COLO829 (cell line): ENCODE data around the gene KIF3B.
A peak's percentile ranks its signal among the peaks of the same experiment; 100 is the strongest.
"Not testable (repeated sequence)": the region's sequence is repeated elsewhere in the genome, so short reads cannot be mapped to it uniquely, and the experiment has no call there.

Experiments used
- DNase-seq: peaks from one replicate; pipeline ENCODE4 v3.0.0; 2012; ENCODE audit warnings: low spot score

KIF3B gene

DNA sequence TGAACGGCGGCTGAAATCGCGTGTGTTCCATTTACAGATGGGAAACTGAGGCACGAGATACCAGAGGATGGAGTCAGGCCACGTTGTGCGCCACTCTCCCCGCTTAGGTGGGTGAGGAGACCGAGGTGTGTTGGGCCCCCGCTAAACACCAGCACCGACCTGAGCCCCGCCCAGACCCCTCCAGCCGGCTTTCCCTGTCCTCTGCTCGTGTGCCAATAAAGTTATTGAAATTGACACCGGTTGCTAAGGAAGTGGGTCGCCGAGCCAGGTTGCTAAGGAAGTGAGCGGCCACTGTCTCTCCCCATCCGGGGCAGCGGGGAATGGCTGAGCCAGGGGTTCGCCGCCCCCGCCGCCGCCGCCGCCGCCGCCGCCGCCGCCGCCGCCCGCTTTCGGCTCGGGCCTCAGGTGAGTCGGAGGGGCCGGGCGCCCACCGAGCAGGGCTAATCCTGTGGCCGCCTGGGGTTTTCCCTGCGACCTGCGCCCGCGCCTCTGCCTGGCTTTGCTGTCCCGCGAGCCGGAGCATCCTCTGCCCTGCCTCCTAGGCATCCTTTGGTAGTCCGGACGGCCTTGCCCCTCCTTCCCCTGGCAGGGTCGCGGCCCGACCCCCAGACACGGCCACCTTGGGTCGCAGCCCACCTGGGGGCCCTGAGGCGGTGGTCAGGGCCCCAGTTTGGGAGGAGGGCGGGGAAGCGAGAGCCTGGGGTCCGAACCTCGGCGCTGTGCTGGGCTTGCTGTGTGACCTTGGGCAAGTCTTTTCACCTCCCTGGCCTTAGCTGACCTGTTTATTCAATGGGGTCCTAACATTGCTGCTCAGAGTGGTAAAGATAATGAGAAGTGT is at the start of gene KIF3B:
Gene KIF3B, plus strand, starts transcription at position 291 of the 838 bp plus-strand sequence. CDS start 32,127 bp downstream, outside the sequence.
- peak; percentile 97 for DNase-seq

DNA sequence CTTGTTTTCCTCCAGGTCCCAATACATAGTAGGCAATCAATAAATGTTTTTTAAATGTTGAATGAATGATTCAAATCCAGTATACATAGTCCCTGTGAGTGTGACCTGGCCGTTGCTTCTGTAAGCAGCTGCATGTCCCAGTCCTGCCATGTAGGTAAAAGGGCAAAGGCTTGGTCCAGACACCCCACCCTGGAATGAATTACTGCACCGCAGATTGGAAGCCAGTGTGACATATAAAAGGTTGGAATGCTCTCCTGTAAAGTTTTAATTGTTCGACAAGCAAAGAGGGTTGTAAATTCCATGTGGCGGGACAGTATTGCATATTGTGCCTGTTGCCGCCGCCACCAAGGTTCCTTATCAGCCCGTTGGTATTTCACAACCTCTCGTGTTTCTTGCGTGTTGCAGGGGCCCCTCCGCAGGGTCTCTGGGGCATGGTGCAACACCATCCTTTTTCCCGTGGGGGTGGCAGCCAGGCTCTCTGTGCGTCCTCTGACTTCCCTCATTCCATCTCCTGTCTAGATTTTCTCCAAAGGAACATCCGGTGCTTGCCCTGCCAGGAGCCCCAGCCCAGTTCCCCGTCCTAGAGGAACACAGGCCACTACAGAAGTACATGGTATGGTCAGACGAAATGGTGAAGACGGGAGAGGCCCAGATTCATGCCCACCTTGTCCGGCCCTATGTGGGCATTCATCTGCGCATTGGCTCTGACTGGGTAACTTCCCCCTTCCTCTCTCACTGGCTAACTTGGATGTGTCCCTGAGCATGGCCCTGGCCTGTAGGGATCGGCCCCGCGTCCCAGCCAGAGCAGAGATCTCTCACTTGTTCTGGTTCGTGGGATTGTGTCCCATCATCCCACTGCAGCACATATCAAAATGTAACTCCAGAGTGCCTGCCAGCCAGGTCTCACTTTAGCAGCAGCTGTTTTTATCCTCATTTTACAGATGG is 49.4 kb upstream of the KIF3B start:
- no peak for DNase-seq

DNA sequence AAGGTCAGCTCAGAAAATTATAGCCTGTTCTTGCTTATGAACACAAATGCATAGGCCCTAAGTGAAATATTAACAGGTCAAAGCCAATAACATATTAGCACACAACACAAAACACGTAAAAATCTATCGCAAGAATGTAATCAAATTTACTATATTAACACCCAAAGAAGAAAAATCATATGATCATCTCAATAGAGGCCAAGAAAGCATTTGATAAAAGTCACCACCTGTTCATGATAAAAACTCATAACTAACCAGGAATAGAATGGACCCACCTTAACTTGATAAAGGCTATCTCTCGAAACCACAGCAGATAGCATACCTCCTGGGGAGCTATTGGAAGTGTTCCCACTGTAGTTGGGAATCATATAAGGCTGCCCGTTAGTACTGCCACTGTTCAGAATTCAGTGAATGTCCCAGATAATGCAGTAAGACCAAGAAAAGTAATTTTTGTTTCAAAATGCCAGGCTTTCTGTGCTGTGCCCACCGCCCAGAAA is 48.2 kb upstream of the KIF3B start:
- no peak for DNase-seq

DNA sequence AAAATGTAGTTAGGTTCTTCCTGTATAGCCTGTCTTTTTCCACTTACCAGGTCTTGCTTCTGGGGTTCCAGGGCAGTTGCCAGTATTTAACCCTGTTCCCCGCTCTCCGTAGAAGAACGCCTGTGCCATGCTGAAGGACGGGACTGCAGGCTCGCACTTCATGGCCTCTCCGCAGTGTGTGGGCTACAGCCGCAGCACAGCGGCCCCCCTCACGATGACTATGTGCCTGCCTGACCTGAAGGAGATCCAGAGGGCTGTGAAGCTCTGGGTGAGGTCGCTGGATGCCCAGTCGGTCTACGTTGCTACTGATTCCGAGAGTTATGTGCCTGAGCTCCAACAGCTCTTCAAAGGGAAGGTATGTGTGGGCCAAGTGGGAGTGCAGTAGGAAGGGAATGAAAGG is 46.7 kb upstream of the KIF3B start:
- no peak for DNase-seq

DNA sequence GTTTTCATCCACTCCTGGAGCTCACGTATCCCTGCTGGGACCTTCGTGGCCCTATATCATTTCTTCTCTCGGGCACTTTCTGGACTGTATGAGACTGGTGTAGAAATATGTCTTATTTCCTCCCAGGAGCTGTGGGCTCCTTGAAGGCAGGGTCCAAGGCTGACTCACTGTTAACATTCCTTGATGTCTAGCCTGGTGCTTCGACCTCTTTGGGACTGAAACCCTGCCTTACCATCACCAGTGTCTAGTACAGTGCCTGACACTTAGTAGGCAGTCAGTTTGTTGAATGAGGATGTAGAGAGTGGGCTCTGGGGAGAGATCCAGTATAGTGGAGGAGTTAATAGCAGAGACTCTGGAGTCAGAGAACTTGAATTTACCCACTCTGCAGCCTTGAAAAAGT is 46.2 kb upstream of the KIF3B start:
- no peak for DNase-seq

DNA sequence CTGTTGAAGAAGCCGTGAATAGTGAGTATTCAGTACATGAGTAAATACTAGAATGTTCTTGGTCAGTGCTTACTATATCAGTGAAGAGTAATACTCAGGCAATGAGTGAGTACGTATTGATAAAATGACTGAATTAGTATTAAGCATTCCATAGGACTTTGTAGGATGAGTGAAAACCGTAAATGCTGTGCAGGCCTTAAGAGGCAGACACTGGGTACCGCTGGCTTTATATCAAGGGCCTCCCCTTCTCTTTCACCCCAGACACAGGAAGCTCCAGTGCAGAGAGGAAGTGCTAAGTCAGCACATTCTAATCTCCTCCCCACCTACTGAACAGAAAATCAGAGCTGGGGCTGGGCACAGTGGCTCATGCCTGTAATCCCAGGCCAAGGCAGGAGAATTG is 45.6 kb upstream of the KIF3B start:
- DNase-seq = no peak

DNA sequence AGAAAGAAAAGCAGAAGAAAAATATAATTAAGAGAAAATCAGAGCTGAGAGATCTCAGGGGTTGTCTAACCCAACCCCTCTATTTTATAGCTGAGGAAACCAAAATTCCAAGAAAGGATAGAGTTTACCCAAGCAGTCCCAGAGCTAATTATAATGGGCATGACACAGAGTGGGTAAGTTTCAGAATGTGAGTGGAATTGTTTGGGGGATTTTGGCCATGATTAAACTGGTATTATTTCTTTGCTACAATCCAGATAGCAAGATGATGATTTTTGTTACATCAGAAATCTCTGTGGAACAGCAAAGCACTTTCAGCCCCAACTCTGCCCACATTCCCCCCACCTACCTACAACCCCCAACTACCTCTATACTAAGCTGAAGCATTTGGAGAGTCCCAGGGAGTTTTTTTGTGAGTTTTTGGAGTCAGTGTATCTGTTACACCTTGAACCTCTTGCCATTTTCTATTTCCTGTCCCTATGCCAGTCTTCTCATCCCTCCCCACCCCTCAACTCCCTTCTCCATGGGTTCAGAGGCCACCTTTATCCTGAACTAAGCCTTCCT is 45.0 kb upstream of the KIF3B start:
- no peak for DNase-seq

DNA sequence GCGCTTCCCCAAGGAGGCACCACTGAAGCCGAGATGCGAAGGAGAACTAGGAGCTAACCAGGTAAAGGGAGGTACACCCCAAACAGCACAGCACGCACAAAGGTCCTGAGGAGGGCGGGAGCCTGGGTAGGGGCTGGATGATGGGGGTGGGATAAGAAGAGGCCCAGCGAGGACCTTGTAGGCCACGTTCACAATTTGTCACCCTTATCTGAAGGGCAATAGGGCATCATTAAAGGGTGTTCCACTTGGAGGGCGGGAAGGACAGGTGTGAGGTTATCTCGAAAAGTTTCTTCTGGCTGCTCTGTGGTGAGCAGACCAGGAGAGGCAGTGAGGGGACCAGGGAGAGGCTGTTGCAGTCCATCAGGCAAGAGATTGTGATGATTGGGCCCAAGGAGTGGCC is 44.2 kb upstream of the KIF3B start:
- no peak for DNase-seq

DNA sequence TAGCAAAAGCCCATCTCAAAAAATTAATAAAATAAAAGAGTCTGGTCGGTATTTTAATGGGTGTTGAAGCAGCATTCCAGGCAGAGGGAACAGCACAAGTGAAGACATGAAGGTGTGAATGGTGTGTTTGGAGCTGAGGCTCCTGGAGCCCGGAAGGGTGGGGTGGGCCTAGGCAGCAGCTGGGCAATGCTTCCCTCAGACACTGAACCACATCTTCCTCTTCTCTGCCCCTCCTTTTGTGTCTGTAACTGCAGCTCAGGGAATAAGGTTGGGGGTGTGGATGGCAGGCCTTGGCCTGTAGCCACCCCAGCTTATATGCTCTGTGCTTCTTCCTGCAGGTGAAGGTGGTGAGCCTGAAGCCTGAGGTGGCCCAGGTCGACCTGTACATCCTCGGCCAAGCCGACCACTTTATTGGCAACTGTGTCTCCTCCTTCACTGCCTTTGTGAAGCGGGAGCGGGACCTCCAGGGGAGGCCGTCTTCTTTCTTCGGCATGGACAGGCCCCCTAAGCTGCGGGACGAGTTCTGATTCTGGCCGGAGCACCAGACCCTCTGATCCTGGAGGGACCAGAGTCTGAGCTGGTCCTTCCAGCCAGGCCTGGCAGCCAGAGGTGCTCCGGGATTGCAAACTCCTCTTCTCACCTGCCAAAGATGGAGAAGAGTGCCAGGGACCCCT is 43.2 kb upstream of the KIF3B start:
- DNase-seq = no peak

DNA sequence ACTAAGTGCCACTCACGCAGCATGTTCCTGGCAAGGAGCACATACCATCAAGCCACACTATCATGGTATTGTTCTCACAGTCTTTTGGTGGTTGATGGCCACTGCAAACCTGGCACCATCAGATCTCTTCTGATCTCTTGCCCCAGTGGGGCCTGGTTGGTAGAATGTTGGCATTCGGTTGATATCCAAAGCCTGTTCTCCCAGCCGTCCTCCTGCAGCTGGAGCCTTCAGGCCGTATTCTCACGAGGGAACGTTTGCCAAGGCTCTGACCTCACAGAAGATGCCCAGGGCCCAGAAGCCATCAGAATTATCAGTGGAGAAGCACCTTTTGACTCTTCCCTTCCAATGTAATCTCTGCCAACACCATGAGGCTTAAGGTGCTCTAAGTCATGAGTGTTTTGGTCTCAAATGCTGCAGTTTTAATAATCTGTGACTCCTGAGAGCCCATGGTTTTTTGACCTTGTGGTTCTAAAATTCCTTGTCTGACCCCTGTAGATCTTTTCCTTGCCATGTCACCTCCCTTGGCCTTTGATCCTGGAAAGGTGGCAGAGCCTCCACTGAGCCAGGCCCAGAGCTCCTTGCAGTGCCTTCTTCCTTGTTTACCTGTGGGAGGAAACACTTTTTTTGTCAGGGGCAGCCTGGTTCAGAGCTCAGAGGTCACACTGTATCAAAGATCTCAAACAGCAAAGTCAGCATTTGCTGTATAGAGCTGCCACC is 42.0 kb upstream of the KIF3B start:
- no peak for DNase-seq

DNA sequence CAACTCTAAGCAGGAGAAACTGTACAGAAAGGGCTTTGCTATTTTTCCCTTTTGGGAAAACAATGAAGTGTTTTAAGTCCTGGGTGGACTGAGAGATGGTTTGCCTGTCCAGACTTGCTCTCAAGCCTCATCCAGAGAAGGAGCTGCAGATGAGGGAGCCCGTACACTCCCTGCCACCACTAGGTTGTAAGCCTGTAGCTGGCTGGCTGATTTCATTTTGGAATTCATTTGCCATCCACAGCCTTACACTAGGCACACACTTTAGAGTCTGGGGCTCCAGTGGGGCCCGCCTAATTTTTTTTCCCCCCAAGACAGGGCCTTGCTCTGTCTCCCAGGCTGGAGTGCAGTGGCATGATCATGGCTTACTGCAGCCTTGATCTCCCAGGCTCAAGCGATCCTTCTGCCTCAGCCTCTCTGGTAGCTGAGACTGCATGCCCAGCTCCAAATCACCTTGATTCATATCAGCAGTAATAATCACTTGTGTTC is 41.4 kb upstream of the KIF3B start:
- DNase-seq = no peak

DNA sequence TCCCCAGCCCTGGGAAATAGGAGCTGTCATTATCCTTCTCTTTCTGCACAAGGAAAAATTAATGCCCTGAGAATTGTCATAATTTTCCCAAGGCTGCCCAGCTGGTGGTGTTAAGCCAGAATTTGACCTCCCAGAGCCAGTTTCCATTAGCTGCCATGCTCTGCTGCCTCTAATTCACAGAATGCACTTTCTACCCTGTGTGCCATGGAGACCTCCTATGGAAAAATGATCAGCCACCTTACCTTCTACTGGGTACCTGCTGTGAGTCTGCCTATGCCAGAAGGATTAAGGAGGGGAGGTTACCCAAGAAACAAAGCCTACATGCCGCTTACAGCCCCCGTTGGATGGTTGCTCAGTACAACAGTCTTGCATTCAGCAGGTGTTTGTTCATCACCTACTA is 40.6 kb upstream of the KIF3B start:
- no peak for DNase-seq

DNA sequence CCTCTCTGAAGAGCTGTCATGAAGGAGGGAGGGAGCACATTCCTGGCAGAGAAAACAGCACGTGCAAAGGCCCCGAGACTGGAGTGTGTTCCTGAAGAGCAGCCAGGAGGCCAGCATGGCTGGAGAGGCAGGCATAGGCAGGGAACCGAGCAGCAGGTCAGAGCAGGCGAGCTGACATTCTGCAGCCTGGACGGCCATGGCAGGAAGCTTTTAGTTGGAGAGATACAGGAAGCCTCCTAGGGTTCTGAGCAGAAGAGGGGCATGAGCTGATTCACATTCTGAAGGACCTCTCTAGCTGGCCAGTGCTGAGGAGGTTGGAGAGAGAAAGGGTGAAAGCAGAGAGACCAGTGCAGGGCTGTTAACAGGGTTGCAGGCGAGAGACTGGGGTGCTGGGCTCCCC is 40.0 kb upstream of the KIF3B start:
- DNase-seq = no peak

DNA sequence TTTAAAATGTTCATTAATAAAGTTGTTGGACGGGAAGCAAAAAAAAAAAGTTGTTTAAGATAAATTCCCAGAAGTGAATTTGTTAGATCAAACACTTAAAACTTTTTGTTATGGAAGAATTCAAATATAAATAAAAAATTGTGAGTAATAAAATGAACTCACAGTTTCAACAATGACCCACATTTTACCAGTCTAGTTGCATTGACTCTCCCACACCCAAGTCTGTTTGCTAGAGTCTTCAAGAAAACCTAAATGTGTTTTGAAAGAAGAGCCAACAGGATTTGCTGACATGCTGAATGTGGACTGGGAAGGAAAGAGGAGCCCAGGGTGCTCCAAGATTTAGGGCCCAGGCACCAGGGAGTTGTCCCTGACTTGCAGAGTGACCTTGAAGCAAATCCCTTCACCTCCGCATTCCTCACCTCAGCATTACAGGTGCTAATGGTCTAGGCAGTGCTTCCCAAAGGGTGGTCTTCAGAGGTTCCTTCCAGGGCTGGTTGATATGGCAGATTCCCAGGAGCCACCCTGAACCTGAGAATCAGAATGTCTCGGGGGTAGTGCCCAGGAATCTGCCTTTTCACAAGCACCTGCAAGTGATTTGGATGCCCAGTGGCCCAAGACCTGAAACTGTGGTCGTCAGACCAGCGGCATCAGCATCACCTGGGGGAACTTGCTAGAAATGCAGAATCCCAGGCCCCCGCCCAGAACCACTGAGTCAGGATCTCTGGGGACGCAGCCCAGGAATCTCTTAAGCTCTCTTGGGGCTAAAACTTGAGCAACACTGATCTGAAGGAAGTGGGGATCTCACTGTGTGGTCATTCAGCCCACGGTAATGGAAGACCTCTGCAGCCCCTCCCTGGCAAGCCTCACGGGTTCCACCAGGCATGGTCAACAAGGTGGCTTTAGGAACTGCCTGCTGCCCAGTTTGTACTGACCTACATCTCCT is 38.7 kb upstream of the KIF3B start:
- no peak for DNase-seq

DNA sequence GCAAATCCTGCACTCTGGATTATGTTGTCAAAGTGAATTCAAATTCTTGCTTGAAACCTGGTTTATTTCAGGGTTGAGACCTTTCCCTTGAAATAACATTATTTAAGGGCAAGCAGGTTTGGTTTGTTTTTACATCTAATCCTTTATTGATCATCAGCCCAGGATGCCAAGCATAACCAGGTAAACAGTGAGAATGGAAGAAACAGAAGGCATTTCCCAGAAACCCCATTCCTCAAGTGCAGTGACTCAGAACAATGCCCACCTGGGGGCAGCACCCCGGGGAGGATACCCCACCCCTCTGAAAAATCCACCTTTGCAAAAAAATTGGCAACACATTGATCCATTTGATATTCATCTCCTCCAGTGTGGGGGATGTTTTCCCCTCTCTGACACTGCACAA is 37.2 kb upstream of the KIF3B start:
- no peak for DNase-seq

DNA sequence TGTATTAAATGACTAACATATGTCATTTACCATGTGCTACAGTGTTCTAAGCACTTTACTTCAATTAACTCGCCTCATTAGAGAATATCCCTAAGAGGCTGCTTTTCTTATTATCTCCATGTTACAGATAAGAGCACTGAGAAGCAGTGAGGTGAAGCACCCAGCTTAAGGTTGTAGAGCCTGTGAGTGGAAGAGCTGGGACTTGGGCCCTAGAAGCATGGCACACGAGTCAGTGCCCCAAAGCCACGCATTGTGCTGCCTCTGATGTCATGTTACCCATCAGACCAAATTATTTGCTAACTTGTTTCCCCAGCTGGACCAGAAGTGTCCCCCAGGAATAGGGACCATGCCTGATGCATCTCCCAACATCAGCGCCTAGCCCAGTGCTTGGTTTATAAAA is 35.6 kb upstream of the KIF3B start:
- no peak for DNase-seq

DNA sequence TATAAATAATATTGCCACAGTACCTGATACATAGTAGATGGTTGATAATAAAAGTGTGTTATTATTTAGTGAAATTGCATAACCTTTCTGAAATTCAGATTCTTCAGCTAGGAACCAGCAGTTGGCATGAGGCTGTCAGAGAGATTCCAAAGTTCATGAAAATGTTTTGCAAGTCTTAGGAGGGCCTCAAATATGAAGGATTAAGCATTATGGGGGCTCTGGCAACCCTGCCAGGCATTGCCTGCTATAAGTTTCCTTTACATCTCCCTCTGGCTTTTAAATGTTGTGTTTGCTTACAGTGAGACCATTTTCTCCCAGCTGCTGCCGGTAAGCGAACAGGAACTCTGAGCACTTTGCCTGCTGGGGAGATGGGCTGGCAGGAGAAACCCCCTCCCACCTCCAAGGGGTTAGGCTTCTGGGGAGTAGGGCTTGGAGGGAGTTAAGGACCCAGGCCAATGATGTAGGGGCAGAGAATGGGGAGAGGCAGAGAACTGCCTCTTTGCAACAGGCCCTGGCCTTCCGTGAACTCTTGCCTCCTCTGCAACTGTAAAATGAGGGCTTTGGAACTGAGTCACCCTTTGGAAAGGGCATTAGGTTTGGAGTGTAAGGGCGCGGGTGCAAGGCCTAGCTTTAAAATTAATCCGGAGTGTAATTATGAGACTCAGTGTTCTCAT is 33.2 kb upstream of the KIF3B start:
- no peak for DNase-seq

DNA sequence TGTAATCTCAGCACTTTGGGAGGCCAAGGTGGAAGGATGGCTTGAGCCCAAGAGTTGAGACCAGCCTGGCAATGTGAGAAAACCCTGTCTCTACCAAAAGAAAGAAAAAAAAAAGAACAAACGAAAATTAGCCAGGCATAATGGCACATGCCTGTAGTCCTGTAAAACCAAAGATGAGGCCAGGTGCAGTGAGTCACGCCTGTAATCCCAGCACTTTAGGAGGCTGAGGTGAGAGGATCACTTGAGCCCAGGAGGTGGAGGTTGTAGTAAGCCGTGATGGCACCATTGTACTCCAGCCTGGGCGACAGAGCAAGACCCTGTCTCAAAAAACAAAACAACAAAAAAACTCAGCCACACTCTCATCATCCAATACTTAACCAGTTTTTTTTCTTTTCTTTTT is 32.5 kb upstream of the KIF3B start:
- DNase-seq = no peak

DNA sequence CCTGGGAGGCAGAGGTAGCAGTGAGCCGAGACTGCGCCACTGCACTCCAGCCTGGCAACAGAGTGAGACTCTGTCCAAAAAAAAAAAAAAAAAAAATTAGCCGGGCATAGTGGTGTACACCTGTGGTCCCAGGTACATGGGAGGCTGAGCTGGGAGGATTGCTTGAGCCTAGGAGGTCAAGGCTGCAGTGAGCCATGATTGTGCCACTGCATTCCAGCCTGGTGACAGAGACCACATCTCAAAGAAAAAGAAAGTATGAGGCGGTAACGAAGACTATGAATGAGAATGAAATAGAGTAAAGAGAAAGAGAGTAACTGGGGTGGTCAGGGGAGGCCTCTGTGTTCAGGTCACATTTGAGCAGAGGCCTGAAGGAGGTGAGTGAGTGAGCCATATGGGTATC is 31.2 kb upstream of the KIF3B start:
- DNase-seq = not testable (repeated sequence)
